ENCODE results near the gene CD99L2. TPM values are rescaled to one million over a fixed set of nuclear protein-coding genes. Genes with fewer than 3 reads are reported as not detected.

Gene CD99L2
- total and polyA plus RNA-seq, 2 of the 8 experiments (the other 6 are each of a cell fraction or from before 2014, with no cell fraction given), result 8.0 to 8.5 TPM

DNA sequence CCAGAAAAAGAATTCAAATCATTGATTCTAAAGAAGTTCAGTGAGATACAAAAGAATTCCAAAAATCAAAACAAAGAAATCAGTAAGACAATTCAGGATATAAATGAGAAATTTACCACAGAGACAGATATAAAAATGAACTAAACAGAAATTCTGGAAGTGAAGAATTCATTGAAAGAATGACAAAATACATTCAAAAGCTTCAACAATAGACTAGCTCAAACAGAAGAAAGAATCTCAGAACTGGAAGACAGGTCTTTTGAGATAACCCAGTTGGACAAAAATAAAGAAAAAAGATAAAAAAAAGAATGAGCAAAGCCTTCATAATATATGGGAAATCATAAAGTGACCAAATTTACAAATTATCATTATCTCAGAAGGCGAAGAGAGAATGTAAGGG is 41.7 kb downstream of the CD99L2 start:
- H4K5ac ChIP-seq (ENCODE audit: insufficient read length, low read depth, low read length), result no peak overlapping the region
- no peak overlapping the region for H2BK5ac ChIP-seq (ENCODE audit: low read depth, low read length)
- CTCF ChIA-PET (ENCODE audit: partially characterized antibody), result no interaction called here
- H4K20me1 ChIP-seq (replicated peaks in 1 of 2; ENCODE audit: control insufficient read depth in 1 of 2, insufficient read depth in 2 of 2, low read length in 2 of 2), result no peaks in the 10 kb centered on the region
- FAIRE-seq (no peak), DNase-seq (ENCODE audit: low read depth in 1 of 2, low spot score in 2 of 2) (no peak)
- 89% methylated on average over 1 of the region's 1 CpG; no CpG with 5 or more reads in 1 of the 2 experiments for WGBS, 2 experiments (ENCODE audit: extremely low coverage in 1 of 2, insufficient coverage in 1 of 2, insufficient read length in 1 of 2, insufficient replicate concordance in 2 of 2, low coverage in 1 of 2, low lambda C conversion rate in 2 of 2, missing lambda C conversion rate in 1 of 2)
- no peak overlapping the region for H3K4me3 ChIP-seq (ENCODE audit: extremely low read depth in 1 of 4, insufficient read depth in 2 of 4, low read depth in 3 of 4, low read length in 4 of 4)
- no peak overlapping the region for H2BK20ac ChIP-seq (ENCODE audit: low read length)
- H2BK120ac ChIP-seq (replicated peaks; ENCODE audit: low read depth, low read length), result no peak overlapping the region
- peaks cover 0 to 10% of the 10 kb centered on the region in 2 experiments; a peak in 2 of 4 replicates for H3K79me2 ChIP-seq (ENCODE audit: control insufficient read depth in 1 of 2, insufficient read depth in 2 of 2, low read length in 2 of 2)
- POLR2A ChIA-PET (ENCODE audit: partially characterized antibody), result no interaction called here
- H3K36me3 ChIP-seq (ENCODE audit: control insufficient read depth in 2 of 4, insufficient read depth in 4 of 4, low read length in 3 of 4), result no peaks in the 10 kb centered on the region
- H2BK12ac ChIP-seq (ENCODE audit: low read depth, low read length), result no peak overlapping the region
- H3K27me3 ChIP-seq (replicated peaks in 1 of 4; ENCODE audit: control insufficient read depth in 3 of 4, extremely low read depth in 1 of 4, insufficient read depth in 3 of 4, low read length in 3 of 4), result no peaks in the 10 kb centered on the region
- no peaks in the 10 kb centered on the region for H3K23me2 ChIP-seq (ENCODE audit: low read depth, low read length)
- H4K91ac ChIP-seq (replicated peaks; ENCODE audit: insufficient read length, low read length), result no peak overlapping the region
- no peak overlapping the region for H2BK15ac ChIP-seq (ENCODE audit: low read length)
- H3K4me2 ChIP-seq (ENCODE audit: insufficient read depth in 1 of 2, low read depth in 2 of 2, low read length in 2 of 2), result no peak overlapping the region
- H2AFZ ChIP-seq (ENCODE audit: low read length), result no peak overlapping the region
- H3K18ac ChIP-seq (ENCODE audit: extremely low read depth, low read length), result no peak overlapping the region
- no peak overlapping the region for H3K14ac ChIP-seq (ENCODE audit: insufficient read length)
- H4K8ac ChIP-seq (ENCODE audit: extremely low read depth, insufficient read depth, low read length), result no peak overlapping the region
- H3K56ac ChIP-seq (replicated peaks; ENCODE audit: insufficient read length, low read depth, low read length), result no peak overlapping the region
- no peak overlapping the region for H3K23ac ChIP-seq (ENCODE audit: insufficient read length)
- TF ChIP-seq SP2 (IDR thresholded peaks at IDR 0.05; ENCODE audit: low read length), result no peak
- no peak for TF ChIP-seq SIN3A (conservative IDR thresholded peaks at IDR 0.05 in 1 of 2, IDR thresholded peaks at IDR 0.05 in 1 of 2; ENCODE audit: low read depth in 1 of 2, low read length in 2 of 2)
- no peak for TF ChIP-seq NANOG (IDR thresholded peaks at IDR 0.05; ENCODE audit: insufficient read depth, low read depth, low read length, poor library complexity, severe bottlenecking)
- TF ChIP-seq POLR2A (IDR thresholded peaks at IDR 0.05; ENCODE audit: control extremely low read depth in 1 of 2, low read depth in 2 of 2, low read length in 2 of 2), result no peak
- TF ChIP-seq, protein P1, sequence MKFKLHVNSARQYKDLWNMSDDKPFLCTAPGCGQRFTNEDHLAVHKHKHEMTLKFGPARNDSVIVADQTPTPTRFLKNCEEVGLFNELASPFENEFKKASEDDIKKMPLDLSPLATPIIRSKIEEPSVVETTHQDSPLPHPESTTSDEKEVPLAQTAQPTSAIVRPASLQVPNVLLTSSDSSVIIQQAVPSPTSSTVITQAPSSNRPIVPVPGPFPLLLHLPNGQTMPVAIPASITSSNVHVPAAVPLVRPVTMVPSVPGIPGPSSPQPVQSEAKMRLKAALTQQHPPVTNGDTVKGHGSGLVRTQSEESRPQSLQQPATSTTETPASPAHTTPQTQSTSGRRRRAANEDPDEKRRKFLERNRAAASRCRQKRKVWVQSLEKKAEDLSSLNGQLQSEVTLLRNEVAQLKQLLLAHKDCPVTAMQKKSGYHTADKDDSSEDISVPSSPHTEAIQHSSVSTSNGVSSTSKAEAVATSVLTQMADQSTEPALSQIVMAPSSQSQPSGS (IDR thresholded peaks at IDR 0.05; ENCODE audit: low read length), result no peak
- no peak for TF ChIP-seq CBX8 (IDR thresholded peaks at IDR 0.05; ENCODE audit: borderline replicate concordance, low read depth, low read length)
- no peak overlapping the region for H2AK5ac ChIP-seq (ENCODE audit: low read depth, low read length)
- H3K9me3 ChIP-seq (ENCODE audit: insufficient read depth in 2 of 2, low read depth in 1 of 2, low read length in 1 of 2), result no peaks in the 10 kb centered on the region
- H3K79me1 ChIP-seq (ENCODE audit: low read depth, low read length), result no peaks in the 10 kb centered on the region
- no peak overlapping the region for H3K27ac ChIP-seq (ENCODE audit: low read depth, low read length)
- peaks cover 0 to 3% (median 0%) of the 10 kb centered on the region in 4 experiments; a peak in 1 of 7 replicates for H3K4me1 ChIP-seq (replicated peaks in 1 of 4; ENCODE audit: control insufficient read depth in 3 of 4, insufficient read depth in 4 of 4, low read length in 3 of 4)
- H3K4ac ChIP-seq (replicated peaks; ENCODE audit: insufficient read length, low read depth, low read length), result no peak overlapping the region
- H3K9ac ChIP-seq (replicated peaks in 1 of 4; ENCODE audit: extremely low read depth in 1 of 4, low read depth in 3 of 4, low read length in 3 of 4), result no peak overlapping the region
